GM12875 (cell line): ENCODE results near the gene NCAM1.

Experiments used
- H3K4me3 ChIP-seq: one replicate; pipeline ENCODE4 v1.5.1; 2011; ENCODE audit warnings: low read depth, low read length, control low read depth
- TF ChIP-seq, protein P1 (sequence below): IDR thresholded peaks from 2 replicates; pipeline ENCODE4 v1.5.1; 2011; ENCODE audit warnings: low read depth, mild to moderate bottlenecking, control low read depth, inconsistent platforms, low read length, moderate library complexity, borderline replicate concordance; ENCODE audit not compliant: insufficient read depth

Gene NCAM1

DNA sequence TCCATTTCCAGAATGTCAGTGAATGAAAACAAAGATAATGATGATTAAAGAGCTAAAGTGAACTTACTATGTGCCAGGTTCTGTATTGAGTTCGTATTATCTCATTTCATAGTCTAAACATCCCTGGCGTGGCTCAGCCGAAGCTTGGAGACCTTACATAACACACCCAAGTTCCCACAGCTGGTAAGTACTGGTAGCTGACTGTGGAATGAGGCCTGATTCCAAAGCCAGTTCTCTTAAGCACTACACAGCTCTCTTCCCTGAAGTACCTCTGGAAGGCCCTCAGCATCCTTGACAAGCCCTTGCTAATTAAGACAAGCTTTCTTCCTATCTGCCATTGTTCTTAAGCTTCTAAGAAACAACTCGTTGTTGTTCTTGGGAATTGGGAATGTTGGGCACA, 28.6 kb upstream of the NCAM1 start:
- TF ChIP-seq, protein P1, sequence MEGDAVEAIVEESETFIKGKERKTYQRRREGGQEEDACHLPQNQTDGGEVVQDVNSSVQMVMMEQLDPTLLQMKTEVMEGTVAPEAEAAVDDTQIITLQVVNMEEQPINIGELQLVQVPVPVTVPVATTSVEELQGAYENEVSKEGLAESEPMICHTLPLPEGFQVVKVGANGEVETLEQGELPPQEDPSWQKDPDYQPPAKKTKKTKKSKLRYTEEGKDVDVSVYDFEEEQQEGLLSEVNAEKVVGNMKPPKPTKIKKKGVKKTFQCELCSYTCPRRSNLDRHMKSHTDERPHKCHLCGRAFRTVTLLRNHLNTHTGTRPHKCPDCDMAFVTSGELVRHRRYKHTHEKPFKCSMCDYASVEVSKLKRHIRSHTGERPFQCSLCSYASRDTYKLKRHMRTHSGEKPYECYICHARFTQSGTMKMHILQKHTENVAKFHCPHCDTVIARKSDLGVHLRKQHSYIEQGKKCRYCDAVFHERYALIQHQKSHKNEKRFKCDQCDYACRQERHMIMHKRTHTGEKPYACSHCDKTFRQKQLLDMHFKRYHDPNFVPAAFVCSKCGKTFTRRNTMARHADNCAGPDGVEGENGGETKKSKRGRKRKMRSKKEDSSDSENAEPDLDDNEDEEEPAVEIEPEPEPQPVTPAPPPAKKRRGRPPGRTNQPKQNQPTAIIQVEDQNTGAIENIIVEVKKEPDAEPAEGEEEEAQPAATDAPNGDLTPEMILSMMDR, result no peak

DNA sequence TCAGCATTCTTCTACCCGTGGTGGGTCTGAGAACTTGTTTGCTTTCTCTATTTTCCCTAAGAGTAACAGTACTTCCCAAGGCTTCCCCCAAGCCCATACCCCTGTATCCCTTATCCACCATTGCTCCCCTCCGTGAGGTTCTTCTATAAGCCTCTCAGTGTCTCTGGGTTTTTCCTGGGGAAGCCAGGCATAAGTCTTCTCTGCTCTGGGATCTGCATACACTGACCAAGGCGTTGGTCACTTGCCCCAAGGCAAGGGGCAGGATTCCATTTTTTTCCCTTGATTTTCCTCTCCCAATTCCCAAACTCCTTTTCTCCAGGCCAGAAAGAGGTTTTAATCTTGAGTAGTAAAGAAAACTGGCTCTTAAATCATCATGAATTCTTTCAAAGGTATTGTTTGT, 27.2 kb upstream of the NCAM1 start:
- TF ChIP-seq, protein P1, result no peak
- no peak overlapping the region for H3K4me3 ChIP-seq

More for the DNA sequence above, 28.6 kb upstream of the NCAM1 start:
- H3K4me3 ChIP-seq, result no peak overlapping the region

DNA sequence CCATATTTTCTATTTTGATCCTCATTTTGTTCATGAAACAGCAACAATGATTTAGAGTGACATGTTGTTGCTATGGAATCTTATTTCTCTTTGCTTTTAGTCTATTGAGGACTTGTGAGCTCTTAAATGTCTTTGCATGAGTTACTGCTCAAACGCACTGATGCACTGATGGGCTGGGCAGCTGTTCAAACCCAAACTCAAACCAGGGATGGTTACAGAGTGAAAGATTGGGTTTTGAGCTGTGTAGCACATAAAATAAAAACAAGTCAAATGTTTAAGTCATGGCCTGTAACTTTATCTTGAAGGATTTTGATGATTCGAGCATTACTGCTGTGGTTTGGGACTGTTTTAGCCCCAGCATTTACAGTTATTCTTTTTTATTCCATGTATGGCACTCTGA, 20.1 kb upstream of the NCAM1 start:
- TF ChIP-seq, protein P1, result no peak
- no peak overlapping the region for H3K4me3 ChIP-seq

DNA sequence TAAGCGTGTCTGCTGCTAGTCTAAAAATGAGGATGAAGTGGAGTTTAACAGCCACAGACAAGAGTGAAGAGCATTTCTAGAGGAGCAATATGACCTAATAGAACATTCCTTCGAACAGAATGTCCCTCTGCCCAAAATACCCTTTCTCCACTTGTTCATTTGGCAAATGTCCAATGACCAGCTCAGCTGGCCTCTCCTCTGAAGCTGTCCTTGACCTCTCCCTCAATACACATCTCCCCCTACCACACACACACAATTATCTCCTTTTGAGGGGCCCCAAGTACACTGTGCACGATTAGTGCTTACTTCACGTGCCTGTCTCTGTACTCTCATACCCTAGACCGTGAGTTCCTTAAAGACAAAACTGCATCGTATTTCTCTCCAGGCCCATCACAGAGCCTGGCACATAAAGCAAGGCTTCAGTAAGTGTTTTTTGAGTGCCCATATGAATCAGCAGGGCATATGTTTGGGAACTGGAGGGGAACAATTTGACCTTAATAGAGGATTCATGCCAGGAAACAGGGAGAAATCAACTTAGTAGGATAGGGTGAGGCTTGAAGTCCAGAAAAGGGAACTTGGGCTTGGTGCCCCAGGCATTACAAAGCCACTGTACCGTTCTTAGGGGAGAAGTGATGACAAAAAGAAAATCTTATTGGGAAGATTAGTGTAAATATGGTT, 18.1 kb upstream of the NCAM1 start:
- no peak overlapping the region for H3K4me3 ChIP-seq
- TF ChIP-seq, protein P1, result no peak

DNA sequence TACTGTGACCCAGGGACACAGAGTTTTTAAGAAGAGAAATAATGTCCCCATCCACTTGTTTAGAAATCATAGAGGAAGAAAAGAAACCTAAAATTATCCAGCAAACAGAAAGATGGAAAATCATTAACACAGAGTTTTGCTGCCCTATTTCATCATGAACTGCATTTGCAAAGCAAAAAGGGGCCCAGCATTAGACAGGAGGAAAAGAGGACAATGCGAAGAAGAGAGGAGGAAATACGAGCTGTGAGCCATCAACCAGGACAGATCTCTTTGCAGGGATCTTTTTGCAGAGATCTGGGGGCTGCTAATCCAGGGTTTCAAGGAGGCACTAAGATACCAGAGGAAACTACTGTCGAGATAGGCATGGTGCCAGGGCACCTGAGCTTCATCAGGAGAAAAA, 14.4 kb upstream of the NCAM1 start:
- no peak overlapping the region for H3K4me3 ChIP-seq
- TF ChIP-seq, protein P1, result no peak

DNA sequence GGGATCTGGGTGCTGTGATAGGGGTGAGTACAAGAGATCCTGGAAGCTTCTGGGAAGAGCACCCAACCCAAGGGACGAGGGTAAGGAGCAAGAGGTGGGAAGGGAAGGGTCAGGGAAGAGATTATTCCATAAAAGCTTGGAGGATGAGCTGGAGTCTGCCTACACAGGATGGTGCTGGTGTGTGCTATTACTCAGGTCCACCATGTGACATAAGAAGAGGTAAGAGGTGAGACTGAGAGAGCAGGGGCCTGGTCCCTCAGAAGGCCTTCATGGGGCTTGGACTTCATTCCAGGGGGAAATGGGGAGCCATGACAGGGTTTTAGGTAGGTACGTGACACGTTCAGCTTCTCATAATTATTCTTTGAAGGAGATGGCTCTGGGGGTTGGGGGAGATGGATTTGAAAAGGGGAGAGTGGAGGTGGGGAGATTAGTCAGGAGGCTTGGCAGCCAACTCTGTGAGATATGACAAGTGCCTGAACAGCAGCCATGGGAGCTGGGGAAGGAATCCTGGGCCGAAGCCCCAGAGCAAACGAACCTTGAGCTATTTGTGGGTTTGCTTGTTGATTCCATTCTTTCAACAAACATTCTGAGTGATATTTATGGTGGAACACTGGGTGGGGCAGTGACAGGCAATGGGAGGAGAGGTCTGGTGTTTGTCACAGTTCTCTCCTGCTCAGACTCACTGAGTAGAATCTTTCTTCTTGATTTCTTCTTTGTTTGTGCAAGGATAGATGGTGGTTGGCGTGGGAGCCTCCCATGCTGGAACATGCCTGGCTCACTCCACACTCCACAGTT, 11.2 kb upstream of the NCAM1 start:
- no peak overlapping the region for H3K4me3 ChIP-seq
- TF ChIP-seq, protein P1, result no peak

DNA sequence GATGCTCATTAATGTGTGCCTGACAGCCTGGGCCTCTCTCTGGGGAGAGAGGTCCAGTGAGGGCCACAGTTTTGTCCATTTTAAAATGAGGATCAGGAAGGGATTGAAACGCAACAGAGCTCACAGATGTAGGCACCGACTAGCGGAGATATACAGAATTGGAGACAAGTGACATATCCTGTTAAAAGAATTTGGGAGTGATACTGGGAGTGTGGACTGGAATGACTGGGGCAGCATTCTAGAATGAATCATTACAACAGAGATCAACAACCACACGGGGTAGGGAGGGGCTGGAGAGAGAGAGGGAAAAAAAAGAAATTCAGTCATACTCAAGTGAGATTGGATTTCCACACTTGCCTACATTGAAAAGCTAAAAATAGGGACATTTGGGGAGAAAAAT, 2.5 kb upstream of the NCAM1 start:
- no peak overlapping the region for H3K4me3 ChIP-seq
- TF ChIP-seq, protein P1, result no peak
